Gastrocnemius medialis (tissue), 4 donors: Measurements from ENCODE around the gene MSH5.

ENCODE experiments used
- POLR2A ChIP-seq, 2 donors: fragments of 450-650 bp; IDR thresholded peaks; one replicate each; pipeline ENCODE4 v1.6.1; 2017; ENCODE audit warnings: antibody characterized with exemption in 2 of 2, mild to moderate bottlenecking in 2 of 2, moderate library complexity in 2 of 2
- TF ChIP-seq, protein P1 (sequence below), 5 experiments: fragments of 450-650 bp in 3 of 5; fragments of 200-600 bp in 2 of 5; sonication (generic) in 2 of 5; IDR thresholded peaks in 4 of 5; conservative IDR thresholded peaks in 1 of 5; 1 replicate in 4 of 5; 2 replicates in 1 of 5; pipeline ENCODE4 v1.5.1; 2016 to 2019; ENCODE audit warnings: antibody characterized with exemption in 5 of 5, mild to moderate bottlenecking in 3 of 5, moderate library complexity in 3 of 5

DNA sequence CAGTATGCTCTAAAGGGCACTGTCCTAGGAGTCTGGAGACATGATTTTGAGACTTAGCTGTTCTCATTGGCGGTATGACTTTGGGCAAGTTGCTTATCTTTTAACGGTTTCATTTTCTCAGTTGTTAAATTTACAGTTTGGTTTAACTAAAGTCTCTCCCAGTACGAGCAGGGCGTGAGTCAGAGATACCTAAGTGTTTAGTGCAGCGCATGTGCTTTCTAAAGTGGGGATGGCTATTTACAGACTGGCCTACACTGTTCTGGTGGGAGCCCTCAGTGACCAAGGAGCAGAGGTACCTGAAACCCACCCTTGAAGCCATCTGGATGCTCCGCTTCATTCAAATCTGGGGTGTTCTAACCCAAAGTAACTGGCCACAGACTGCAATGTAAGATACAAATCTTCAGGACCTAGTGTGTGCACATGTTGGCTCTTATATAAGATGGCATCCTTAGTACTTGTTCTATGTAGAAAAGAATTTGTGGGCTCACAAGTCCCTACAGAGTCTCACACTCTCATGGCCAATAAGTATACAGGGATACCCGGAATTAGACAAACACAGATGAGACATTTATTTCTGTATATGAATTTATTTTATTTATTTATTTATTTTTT, 10.7 kb downstream of the MSH5 start:
- TF ChIP-seq POLR2A (IDR thresholded peaks at IDR 0.05), result no peak
- TF ChIP-seq, protein P1, sequence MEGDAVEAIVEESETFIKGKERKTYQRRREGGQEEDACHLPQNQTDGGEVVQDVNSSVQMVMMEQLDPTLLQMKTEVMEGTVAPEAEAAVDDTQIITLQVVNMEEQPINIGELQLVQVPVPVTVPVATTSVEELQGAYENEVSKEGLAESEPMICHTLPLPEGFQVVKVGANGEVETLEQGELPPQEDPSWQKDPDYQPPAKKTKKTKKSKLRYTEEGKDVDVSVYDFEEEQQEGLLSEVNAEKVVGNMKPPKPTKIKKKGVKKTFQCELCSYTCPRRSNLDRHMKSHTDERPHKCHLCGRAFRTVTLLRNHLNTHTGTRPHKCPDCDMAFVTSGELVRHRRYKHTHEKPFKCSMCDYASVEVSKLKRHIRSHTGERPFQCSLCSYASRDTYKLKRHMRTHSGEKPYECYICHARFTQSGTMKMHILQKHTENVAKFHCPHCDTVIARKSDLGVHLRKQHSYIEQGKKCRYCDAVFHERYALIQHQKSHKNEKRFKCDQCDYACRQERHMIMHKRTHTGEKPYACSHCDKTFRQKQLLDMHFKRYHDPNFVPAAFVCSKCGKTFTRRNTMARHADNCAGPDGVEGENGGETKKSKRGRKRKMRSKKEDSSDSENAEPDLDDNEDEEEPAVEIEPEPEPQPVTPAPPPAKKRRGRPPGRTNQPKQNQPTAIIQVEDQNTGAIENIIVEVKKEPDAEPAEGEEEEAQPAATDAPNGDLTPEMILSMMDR (IDR thresholded peaks at IDR 0.05 in 4 of 5, conservative IDR thresholded peaks at IDR 0.05 in 1 of 5), result no peak
